Loucy (cell line): Measurements from ENCODE around the gene CENPX.

ENCODE experiments used
- H2AFZ ChIP-seq: fragments of 200-600 bp; sonication (generic); 2 replicates; pipeline ENCODE4 v1.6.0; 2016; ENCODE audit warnings: antibody characterized with exemption, mild to moderate bottlenecking, low read length, moderate library complexity
- H3F3A ChIP-seq: fragments of 200-600 bp; 2 replicates; pipeline ENCODE4 v1.6.0; 2016; ENCODE audit warnings: antibody characterized with exemption, low read depth, mild to moderate bottlenecking
- H3K27me3 ChIP-seq: fragments of 200-600 bp; sonication (generic); 2 replicates; pipeline ENCODE4 v1.6.1; 2014; ENCODE audit warnings: low read length, mild to moderate bottlenecking; ENCODE audit not compliant: insufficient read depth, poor library complexity, severe bottlenecking
- H3K36me3 ChIP-seq: fragments of 200-600 bp; sonication (generic); 2 replicates; pipeline ENCODE4 v1.6.1; 2016; ENCODE audit warnings: low read length; ENCODE audit not compliant: insufficient read depth
- H3K4me1 ChIP-seq: fragments of 200-600 bp; sonication (generic); 2 replicates; pipeline ENCODE4 v1.5.1; 2014; ENCODE audit warnings: low read length, mild to moderate bottlenecking; ENCODE audit not compliant: insufficient read depth, poor library complexity, severe bottlenecking
- H3K4me2 ChIP-seq: fragments of 200-600 bp; sonication (generic); 2 replicates; pipeline ENCODE4 v1.6.0; 2014; ENCODE audit warnings: antibody characterized with exemption, low read length, low read depth, mild to moderate bottlenecking; ENCODE audit not compliant: poor library complexity, severe bottlenecking
- H3K4me3 ChIP-seq: fragments of 200-600 bp; sonication (generic); 2 replicates; pipeline ENCODE4 v1.5.1; 2014; ENCODE audit warnings: low read length, mild to moderate bottlenecking, mixed read lengths; ENCODE audit not compliant: poor library complexity, severe bottlenecking
- H3K79me2 ChIP-seq: fragments of 200-600 bp; sonication (generic); 2 replicates; pipeline ENCODE4 v1.6.1; 2014; ENCODE audit warnings: low read length; ENCODE audit not compliant: insufficient read depth
- H3K9ac ChIP-seq: fragments of 200-600 bp; sonication (generic); 2 replicates; pipeline ENCODE4 v1.6.0; 2014; ENCODE audit warnings: mild to moderate bottlenecking, low read depth, low read length, moderate library complexity; ENCODE audit not compliant: poor library complexity, severe bottlenecking
- H3K9me2 ChIP-seq: fragments of 200-600 bp; sonication (generic); replicated peaks from 2 replicates; pipeline ENCODE4 v1.6.1; 2016; ENCODE audit warnings: low read depth, low read length, mixed read lengths
- H3K9me3 ChIP-seq: fragments of 200-600 bp; sonication (generic); 2 replicates; pipeline ENCODE4 v1.6.1; 2014; ENCODE audit warnings: mild to moderate bottlenecking, antibody characterized with exemption, low read length, low read depth; ENCODE audit not compliant: insufficient read depth
- H4K20me1 ChIP-seq: fragments of 200-600 bp; sonication (generic); 2 replicates; pipeline ENCODE4 v1.6.0; 2014; ENCODE audit warnings: antibody characterized with exemption, low read length, mild to moderate bottlenecking; ENCODE audit not compliant: insufficient read depth, poor library complexity, severe bottlenecking
- EZH2phosphoT487 ChIP-seq: fragments of 200-600 bp; IDR thresholded peaks from 2 replicates; pipeline ENCODE4 v1.6.1; 2018; ENCODE audit warnings: antibody characterized with exemption, mild to moderate bottlenecking, moderate library complexity, borderline replicate concordance
- TF ChIP-seq, protein P1 (sequence below): fragments of 200-600 bp; sonication (generic); conservative IDR thresholded peaks from 2 replicates; pipeline ENCODE4 v1.5.1; 2014; ENCODE audit warnings: mild to moderate bottlenecking, antibody characterized with exemption, low read length

The CENPX gene

DNA sequence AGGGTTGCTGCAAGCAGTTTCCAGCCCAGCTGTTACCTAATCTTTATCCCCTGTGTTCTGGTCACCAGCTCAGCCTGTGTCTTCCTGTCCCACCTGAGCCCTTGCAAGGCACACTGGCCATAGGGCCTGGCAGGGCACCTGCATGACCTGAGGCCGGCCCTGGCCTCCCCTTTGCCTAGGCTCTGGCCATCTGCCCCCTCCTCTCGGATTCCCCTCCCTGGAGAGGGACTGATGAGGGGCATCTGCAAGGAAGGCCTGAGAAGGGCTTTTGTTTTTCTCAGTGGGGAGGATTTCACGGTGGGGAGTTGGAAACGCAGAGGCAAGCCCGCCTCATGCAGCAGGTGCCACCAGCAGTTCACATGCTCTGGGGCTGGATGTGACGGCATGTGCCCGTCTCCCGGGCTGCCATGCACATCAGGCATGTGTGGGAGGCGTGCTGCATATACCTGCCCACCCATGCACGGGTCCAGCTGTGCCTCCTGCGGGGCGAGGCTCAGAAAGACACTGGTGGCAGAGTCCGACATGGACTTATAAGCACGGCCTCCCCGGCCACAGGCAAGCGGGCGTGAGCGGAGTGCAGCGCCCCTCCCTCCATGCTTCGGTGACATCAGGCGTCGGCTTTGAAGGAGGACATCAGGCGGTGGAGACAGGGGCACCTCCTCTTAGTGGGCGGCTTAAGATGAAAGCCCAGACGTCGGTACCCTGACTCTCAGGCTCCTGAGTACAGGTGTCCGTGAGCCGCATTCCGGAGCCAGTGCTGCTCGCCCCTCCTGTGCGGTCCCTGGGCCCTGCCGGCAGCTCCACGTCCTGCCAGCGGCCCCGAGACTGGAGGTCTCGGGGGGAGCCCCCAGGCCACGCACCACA is 28.7 kb downstream of the CENPX start:
- H4K20me1 ChIP-seq: no peaks in the 10 kb centered on the region
- no peaks in the 10 kb centered on the region for H3F3A ChIP-seq
- no peak overlapping the region for H3K4me3 ChIP-seq
- H3K79me2 ChIP-seq: no peaks in the 10 kb centered on the region
- H3K9ac ChIP-seq: no peak overlapping the region
- H3K27me3 ChIP-seq: no peaks in the 10 kb centered on the region
- H3K4me1 ChIP-seq: no peaks in the 10 kb centered on the region
- no peak overlapping the region for H2AFZ ChIP-seq
- TF ChIP-seq, protein P1, sequence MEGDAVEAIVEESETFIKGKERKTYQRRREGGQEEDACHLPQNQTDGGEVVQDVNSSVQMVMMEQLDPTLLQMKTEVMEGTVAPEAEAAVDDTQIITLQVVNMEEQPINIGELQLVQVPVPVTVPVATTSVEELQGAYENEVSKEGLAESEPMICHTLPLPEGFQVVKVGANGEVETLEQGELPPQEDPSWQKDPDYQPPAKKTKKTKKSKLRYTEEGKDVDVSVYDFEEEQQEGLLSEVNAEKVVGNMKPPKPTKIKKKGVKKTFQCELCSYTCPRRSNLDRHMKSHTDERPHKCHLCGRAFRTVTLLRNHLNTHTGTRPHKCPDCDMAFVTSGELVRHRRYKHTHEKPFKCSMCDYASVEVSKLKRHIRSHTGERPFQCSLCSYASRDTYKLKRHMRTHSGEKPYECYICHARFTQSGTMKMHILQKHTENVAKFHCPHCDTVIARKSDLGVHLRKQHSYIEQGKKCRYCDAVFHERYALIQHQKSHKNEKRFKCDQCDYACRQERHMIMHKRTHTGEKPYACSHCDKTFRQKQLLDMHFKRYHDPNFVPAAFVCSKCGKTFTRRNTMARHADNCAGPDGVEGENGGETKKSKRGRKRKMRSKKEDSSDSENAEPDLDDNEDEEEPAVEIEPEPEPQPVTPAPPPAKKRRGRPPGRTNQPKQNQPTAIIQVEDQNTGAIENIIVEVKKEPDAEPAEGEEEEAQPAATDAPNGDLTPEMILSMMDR: no peak
- TF ChIP-seq EZH2phosphoT487: no peak
- no peaks in the 10 kb centered on the region for H3K9me3 ChIP-seq
- no peaks in the 10 kb centered on the region for H3K36me3 ChIP-seq
- no peaks in the 10 kb centered on the region for H3K9me2 ChIP-seq
- no peak overlapping the region for H3K4me2 ChIP-seq

DNA sequence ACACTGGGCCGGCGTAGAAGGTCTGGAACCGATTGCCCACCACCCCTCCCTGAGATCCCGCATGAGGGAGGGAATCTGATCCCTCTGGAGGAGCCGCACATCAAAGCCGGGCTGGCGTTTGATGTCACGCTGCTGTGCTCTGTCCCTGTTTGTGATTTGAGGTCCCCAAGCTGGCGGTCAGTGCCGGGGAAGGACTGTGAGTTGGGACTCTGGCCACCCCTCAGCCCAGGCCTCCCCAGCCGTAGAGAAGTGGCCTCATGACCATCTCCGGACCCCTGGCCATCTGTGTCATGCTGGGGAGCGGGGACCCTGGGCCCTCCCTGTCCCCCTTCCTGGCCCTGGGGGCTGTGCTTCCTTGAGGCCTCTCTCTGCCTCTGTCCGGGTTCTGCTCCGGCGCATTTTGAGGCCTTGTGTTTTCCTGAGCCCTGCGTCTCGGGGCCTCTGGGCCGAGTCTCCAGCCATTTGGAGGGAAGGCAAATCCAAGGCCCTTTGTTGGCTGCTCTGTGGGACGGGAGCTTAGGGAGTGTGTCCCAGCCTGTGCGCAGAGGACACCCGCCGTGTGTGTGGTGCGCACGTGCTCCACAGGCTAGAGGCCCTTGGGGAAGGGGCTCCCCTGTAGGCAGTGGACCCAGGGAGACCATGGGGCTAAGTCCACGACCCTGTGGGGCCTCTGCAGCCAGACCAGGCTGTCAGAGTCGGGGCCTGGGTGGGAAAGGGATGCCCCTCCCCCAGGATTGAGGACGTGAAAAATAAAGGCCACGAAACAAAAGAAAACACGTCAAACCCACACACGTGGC is 30.2 kb downstream of the CENPX start:
- no peak overlapping the region for H3K9ac ChIP-seq
- TF ChIP-seq EZH2phosphoT487: no peak
- TF ChIP-seq, protein P1: no peak

DNA sequence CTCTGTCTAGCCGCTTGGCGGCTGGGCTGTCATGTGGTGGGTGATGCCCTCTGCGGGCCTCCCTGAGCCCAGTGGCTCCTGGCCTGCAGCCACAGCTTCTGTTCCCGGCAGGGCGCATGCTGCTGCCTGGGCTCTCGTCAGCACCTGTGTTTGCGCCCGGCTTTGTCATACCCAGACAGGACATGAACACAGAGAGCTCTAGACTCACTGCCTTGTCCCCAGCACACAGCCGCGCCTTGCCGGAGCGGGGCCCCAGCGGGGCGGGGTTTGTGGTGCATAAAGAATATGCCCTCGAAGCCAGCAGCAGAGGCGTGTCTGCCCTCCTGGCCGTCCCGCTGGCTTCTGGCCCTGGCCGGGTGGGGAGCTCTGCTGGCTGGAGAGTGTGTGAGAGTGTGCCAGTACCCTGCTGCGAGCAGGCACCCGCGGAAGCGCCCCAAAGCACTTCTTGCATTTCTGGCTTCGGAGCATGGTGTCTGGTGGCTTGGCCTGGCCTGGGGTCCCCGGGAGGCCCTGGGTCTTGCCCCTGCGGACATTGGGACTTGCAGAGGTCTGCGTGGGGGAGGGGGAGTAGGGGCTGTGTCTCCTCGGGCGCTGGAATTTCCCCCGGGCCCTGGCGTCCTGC is 30.9 kb downstream of the CENPX start:
- TF ChIP-seq EZH2phosphoT487: no peak
- TF ChIP-seq, protein P1: no peak
- Histone ChIP-seq H3K9me3 (no peaks in the 10 kb centered on the region), H3K4me2 (no peak overlapping the region), H3K9me2 (no peaks in the 10 kb centered on the region), H3K27me3 (no peaks in the 10 kb centered on the region), H3K9ac (no peak overlapping the region), H2AFZ (no peak overlapping the region), H4K20me1 (no peaks in the 10 kb centered on the region), H3K4me1 (no peaks in the 10 kb centered on the region), H3F3A (no peaks in the 10 kb centered on the region), H3K79me2 (no peaks in the 10 kb centered on the region), H3K36me3 (no peaks in the 10 kb centered on the region), H3K4me3 (no peak overlapping the region)

More for the DNA sequence above, 30.2 kb downstream of the CENPX start:
- no peaks in the 10 kb centered on the region for H3K9me2 ChIP-seq
- no peak overlapping the region for H3K4me2 ChIP-seq
- no peaks in the 10 kb centered on the region for H3K27me3 ChIP-seq
- H3K79me2 ChIP-seq: no peaks in the 10 kb centered on the region
- H3K4me3 ChIP-seq: no peak overlapping the region
- no peaks in the 10 kb centered on the region for H3K9me3 ChIP-seq
- no peaks in the 10 kb centered on the region for H3F3A ChIP-seq
- H3K4me1 ChIP-seq: no peaks in the 10 kb centered on the region
- no peak overlapping the region for H2AFZ ChIP-seq
- no peaks in the 10 kb centered on the region for H4K20me1 ChIP-seq
- H3K36me3 ChIP-seq: no peaks in the 10 kb centered on the region
